ENCODE data around the gene FAM171A2.

- TF ChIP-seq CTCF (IDR thresholded peaks at IDR 0.05; ENCODE audit: insufficient read depth, low read length): peak; percentile 9
- TF ChIP-seq POLR2AphosphoS5 (IDR thresholded peaks at IDR 0.05; ENCODE audit: low read depth): no peak
- TF ChIP-seq REST (IDR thresholded peaks at IDR 0.05; ENCODE audit: insufficient replicate concordance, low read depth): no peak
- no peak for TF ChIP-seq GABPA (IDR thresholded peaks at IDR 0.05; ENCODE audit: low read depth)
- TF ChIP-seq SPI1 (IDR thresholded peaks at IDR 0.05; ENCODE audit: borderline replicate concordance, low read depth): no peak
Observed at GRCh38 chr17:44363613-44364159, at the start of gene FAM171A2.
